ENCODE results near the gene TSTD1. TPM values are rescaled to one million over a fixed set of nuclear protein-coding genes. Genes with fewer than 3 reads are reported as not detected.
"Not testable (repeated sequence)": the region's sequence is repeated elsewhere in the genome, so short reads cannot be mapped to it uniquely, and the experiment has no call there.

TSTD1 gene
- total RNA-seq, 1 donor from 2014 or later = 53.7 TPM

DNA sequence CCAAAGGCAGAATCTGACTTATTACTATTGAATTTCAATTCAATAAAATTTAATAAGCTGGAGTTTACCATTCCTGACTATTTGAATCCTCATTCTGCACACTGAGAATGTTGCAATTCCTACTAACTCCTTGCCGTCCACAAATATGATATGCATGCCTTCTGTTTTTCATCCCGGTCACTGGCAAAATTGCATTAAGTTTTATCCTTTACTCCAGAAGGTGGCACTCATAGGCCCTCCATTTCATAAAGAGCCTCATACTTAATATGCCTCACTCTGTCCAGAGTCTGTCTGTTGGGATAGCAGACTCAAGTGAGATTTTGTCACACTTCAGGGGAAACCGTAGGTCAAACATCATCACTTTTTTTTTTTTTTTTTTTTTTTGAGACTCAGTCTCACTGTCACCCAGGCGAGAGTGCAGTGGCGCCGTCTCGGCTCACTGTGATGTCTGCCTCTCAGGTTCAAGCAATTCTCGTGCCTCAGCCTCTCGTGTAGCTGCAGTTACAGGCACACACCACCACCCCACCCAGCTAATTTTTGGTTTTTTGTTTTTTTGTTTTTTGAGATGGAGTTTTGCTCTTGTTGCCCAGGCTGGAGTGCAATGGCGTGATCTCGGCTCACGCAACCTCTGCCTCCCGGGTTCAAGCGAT, 45.1 kb downstream of the TSTD1 start:
- Mint-ChIP-seq H3K27me3 (ENCODE audit: low read depth) (no peaks in the 10 kb centered on the region), H3K4me3 (no peak overlapping the region), H3K9me3 (no peaks in the 10 kb centered on the region), H3K27ac (peak overlapping the region; percentile 30), H3K36me3 (peaks cover 4% of the 10 kb centered on the region), H3K4me1 (peaks cover 16% of the 10 kb centered on the region)
- TF ChIP-seq CTCF (IDR thresholded peaks at IDR 0.05; ENCODE audit: unreplicated experiment) = no peak
- no peak for DNase-seq (ENCODE audit: low spot score in 2 of 2, unreplicated experiment in 2 of 2)

DNA sequence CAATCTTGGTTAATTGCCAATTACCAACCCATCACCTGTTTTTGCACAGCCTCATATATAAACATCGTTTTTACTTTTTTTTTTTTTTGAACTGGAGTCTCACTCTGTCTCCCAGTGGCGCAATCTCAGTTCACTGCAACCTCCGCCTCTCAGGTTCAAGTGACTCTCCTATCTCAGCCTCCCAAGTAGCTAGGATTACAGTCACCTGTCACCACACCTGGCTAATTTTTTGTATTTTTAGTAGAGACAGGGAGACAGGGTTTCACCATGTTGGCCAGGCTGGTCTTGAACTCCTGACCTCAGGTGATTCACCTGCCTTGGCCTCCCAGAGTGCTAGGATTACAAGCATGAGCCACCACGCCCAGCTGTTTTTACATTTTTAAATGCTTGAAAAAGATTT, 46.7 kb downstream of the TSTD1 start:
- not testable (repeated sequence) for H3K36me3 Mint-ChIP-seq; H3K4me3 Mint-ChIP-seq; H3K9me3 Mint-ChIP-seq; DNase-seq (ENCODE audit: low spot score in 2 of 2, unreplicated experiment in 2 of 2); H3K27ac Mint-ChIP-seq; H3K27me3 Mint-ChIP-seq (ENCODE audit: low read depth)
- peaks cover 26% of the 10 kb centered on the region for H3K4me1 Mint-ChIP-seq

Other genes with a start within 250 kb of the TSTD1 start
- not detected in 3 replicates for gene LY9, start 242.8 kb downstream of the TSTD1 start, total RNA-seq
- gene CD244, start 176.1 kb downstream of the TSTD1 start, total RNA-seq = not detected in 3 replicates
- gene ITLN1, start 153.8 kb downstream of the TSTD1 start, total RNA-seq = 0.63 to 0.73 TPM in 2 of 3 replicates, not detected in the other
- gene ITLN2, start 84.2 kb downstream of the TSTD1 start, total RNA-seq = 0.41 to 0.80 TPM (median 0.72 TPM) in 3 replicates
- gene F11R, start 17.8 kb downstream of the TSTD1 start, total RNA-seq = 114 to 132 TPM (median 122 TPM) in 3 replicates
- gene USF1, start 7.0 kb upstream of the TSTD1 start, total RNA-seq = 66.4 to 68.0 TPM (median 66.6 TPM) in 3 replicates
- gene ARHGAP30, start 30.9 kb upstream of the TSTD1 start, total RNA-seq = 1.4 to 1.9 TPM (median 1.6 TPM) in 3 replicates
- 29.9 to 31.5 TPM (median 30.6 TPM) in 3 replicates for gene NECTIN4, start 50.6 kb upstream of the TSTD1 start, total RNA-seq
- gene KLHDC9, start 59.4 kb upstream of the TSTD1 start, total RNA-seq = 4.2 to 5.4 TPM (median 5.4 TPM) in 3 replicates
- 49.7 to 53.2 TPM (median 50.8 TPM) in 3 replicates for gene PFDN2, start 79.1 kb upstream of the TSTD1 start, total RNA-seq
- gene NIT1, start 79.1 kb upstream of the TSTD1 start, total RNA-seq = 35.3 to 37.7 TPM (median 35.9 TPM) in 3 replicates
- gene DEDD, start 93.7 kb upstream of the TSTD1 start, total RNA-seq = 43.7 to 45.0 TPM (median 44.4 TPM) in 3 replicates
- 86.2 to 90.2 TPM (median 88.7 TPM) in 3 replicates for gene UFC1, start 115.0 kb upstream of the TSTD1 start, total RNA-seq
- 42.6 to 48.4 TPM (median 47.4 TPM) in 3 replicates for gene USP21, start 120.5 kb upstream of the TSTD1 start, total RNA-seq
- gene PPOX, start 127.5 kb upstream of the TSTD1 start, total RNA-seq = 48.9 to 49.7 TPM (median 49.0 TPM) in 3 replicates
- 38.0 to 43.0 TPM (median 40.5 TPM) in 3 replicates for gene B4GALT3, start 138.5 kb upstream of the TSTD1 start, total RNA-seq
- gene ADAMTS4, start 160.1 kb upstream of the TSTD1 start, total RNA-seq = 6.8 to 9.9 TPM (median 9.2 TPM) in 3 replicates
- gene NDUFS2, start 163.4 kb upstream of the TSTD1 start, total RNA-seq = 70.1 to 72.0 TPM (median 70.8 TPM) in 3 replicates
- 0.40 to 1.8 TPM (median 1.3 TPM) in 3 replicates for gene FCER1G, start 176.3 kb upstream of the TSTD1 start, total RNA-seq
- not detected in 3 replicates for gene APOA2, start 184.7 kb upstream of the TSTD1 start, total RNA-seq
- gene TOMM40L, start 187.1 kb upstream of the TSTD1 start, total RNA-seq = 8.5 to 9.3 TPM (median 9.3 TPM) in 3 replicates
- not detected in 3 replicates for gene NR1I3, start 199.2 kb upstream of the TSTD1 start, total RNA-seq
- 0.25 TPM in 1 of 3 replicates, not detected in the others for gene PCP4L1, start 219.8 kb upstream of the TSTD1 start, total RNA-seq